PC-9 (cell line): Measurements from ENCODE around the gene PRDM15. TPM values are rescaled to one million over a fixed set of nuclear protein-coding genes. Genes with fewer than 3 reads are reported as not detected.

ENCODE experiments used
- BruUV-seq: library from RNA; stranded (reverse); fragments of 400-500 nt; replicated peaks from 2 replicates; lab custom pipeline; 2021; lab: Mats Ljungman, UMichigan
- CTCF ChIA-PET: fragments of 300-600 bp; sonication (Branson Sonifier 250); formaldehyde crosslinking; loops from one replicate; lab custom pipeline; 2022; ENCODE audit warnings: antibody characterized with exemption; lab: Charles Lee
- POLR2A ChIA-PET: fragments of 300-600 bp; sonication (Branson Sonifier 250); formaldehyde crosslinking; loops from one replicate; lab custom pipeline; 2022; ENCODE audit warnings: antibody characterized with exemption; ENCODE audit not compliant: unreplicated experiment; lab: Charles Lee
- DNase-seq, 2 experiments: peaks; one replicate each; pipeline versions ENCODE4 v3.0.0 to v3.0.0-alpha.2; 2015 to 2022; ENCODE audit warnings: mixed read lengths in 1 of 2
- H2AFZ ChIP-seq: fragments of 200-600 bp; sonication (generic); 2 replicates; pipeline ENCODE4 v1.8.1; 2017; ENCODE audit warnings: antibody characterized with exemption
- H3F3A ChIP-seq: fragments of 200-600 bp; sonication (generic); 2 replicates; pipeline ENCODE4 v1.8.1; 2017; ENCODE audit warnings: antibody characterized with exemption, mild to moderate bottlenecking, low read depth; ENCODE audit not compliant: insufficient read depth
- H3K27ac ChIP-seq: fragments of 200-600 bp; sonication (generic); 2 replicates; pipeline ENCODE4 v1.6.1; 2016; ENCODE audit warnings: mixed run types
- H3K27me3 ChIP-seq: fragments of 200-600 bp; sonication (generic); 2 replicates; pipeline ENCODE4 v1.6.1; 2016; ENCODE audit warnings: low read depth, mixed run types; ENCODE audit not compliant: insufficient read depth
- H3K36me3 ChIP-seq: fragments of 200-600 bp; sonication (generic); 2 replicates; pipeline ENCODE4 v1.6.1; 2016; ENCODE audit warnings: low read depth, mixed run types
- H3K4me1 ChIP-seq: fragments of 200-600 bp; sonication (generic); replicated peaks from 2 replicates; pipeline ENCODE4 v1.6.1; 2016; ENCODE audit warnings: mixed run types; ENCODE audit not compliant: insufficient read depth
- H3K4me2 ChIP-seq: fragments of 200-600 bp; sonication (generic); 2 replicates; pipeline ENCODE4 v1.6.1; 2017; ENCODE audit warnings: mixed run types
- H3K4me3 ChIP-seq: fragments of 200-600 bp; sonication (generic); 2 replicates; pipeline ENCODE4 v1.6.1; 2016; ENCODE audit warnings: mixed run types
- H3K79me2 ChIP-seq: fragments of 200-600 bp; sonication (generic); 2 replicates; pipeline ENCODE4 v1.6.1; 2017; ENCODE audit warnings: low read depth, mixed run types
- H3K9me2 ChIP-seq: fragments of 200-600 bp; sonication (generic); 2 replicates; pipeline ENCODE4 v1.8.1; 2017; ENCODE audit warnings: mild to moderate bottlenecking; ENCODE audit not compliant: insufficient read depth
- H3K9me3 ChIP-seq: fragments of 200-600 bp; sonication (generic); 2 replicates; pipeline ENCODE4 v1.8.1; 2016; ENCODE audit warnings: low read depth; ENCODE audit not compliant: insufficient read depth
- H4K20me1 ChIP-seq: fragments of 200-600 bp; sonication (generic); 2 replicates; pipeline ENCODE4 v1.8.1; 2017; ENCODE audit not compliant: insufficient read depth
- EZH2 ChIP-seq: fragments of 200-600 bp; sonication (generic); IDR thresholded peaks from 2 replicates; pipeline ENCODE4 v1.8.0; 2017; ENCODE audit warnings: antibody characterized with exemption, low read depth
- intact Hi-C: fragments of 100-400 bp; cut with micrococcal nuclease; formaldehyde crosslinking; loops from one replicate; pipeline ENCODE4 v1.10.0; 2022; ENCODE audit not compliant: unreplicated experiment
- total RNA-seq: library from RNA; stranded (reverse); gene quantifications from 2 replicates; pipeline ENCODE4 v1.2.3, GENCODE V29; 2021
- TF ChIP-seq, protein P1 (sequence below): fragments of 200-600 bp; sonication (generic); conservative IDR thresholded peaks from 2 replicates; pipeline ENCODE4 v1.6.1; 2017; ENCODE audit warnings: mixed run types, antibody characterized with exemption, mild to moderate bottlenecking, moderate library complexity

The PRDM15 gene
- total RNA-seq, 1 experiment from 2014 or later: 8.8 TPM

DNA sequence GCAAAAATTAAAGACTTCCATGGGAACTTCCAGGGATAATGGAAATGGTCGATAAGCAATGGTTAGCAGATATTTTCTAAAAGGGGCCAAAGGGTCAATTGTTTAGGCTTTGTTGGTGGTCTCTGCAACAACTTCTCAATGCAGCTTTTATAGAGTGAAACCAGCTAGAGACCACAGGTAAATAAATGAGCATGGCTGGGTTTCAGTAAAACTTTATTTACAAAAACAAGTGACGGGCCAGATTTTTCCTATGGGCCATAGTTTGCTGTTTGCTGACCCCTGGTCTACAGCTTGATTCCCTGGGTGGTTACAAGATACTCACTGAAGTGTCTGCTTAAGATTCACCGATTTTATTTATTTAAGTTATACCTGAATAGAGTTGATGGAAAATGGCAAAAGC, 22.6 kb upstream of the PRDM15 start:
- H3K79me2 ChIP-seq: no peaks in the 10 kb centered on the region
- H3K4me1 ChIP-seq: no peaks in the 10 kb centered on the region
- H3K36me3 ChIP-seq: no peaks in the 10 kb centered on the region
- DNase-seq: no peak
- no peak overlapping the region for H2AFZ ChIP-seq
- H3K4me2 ChIP-seq: no peak overlapping the region
- H3K27ac ChIP-seq: no peak overlapping the region
- no TSS peak for BruUV-seq
- H3F3A ChIP-seq: no peaks in the 10 kb centered on the region
- POLR2A ChIA-PET: no interaction called here
- H3K4me3 ChIP-seq: no peak overlapping the region
- no peaks in the 10 kb centered on the region for H3K9me3 ChIP-seq
- no peaks in the 10 kb centered on the region for H3K27me3 ChIP-seq
- no peaks in the 10 kb centered on the region for H3K9me2 ChIP-seq
- TF ChIP-seq, protein P1, sequence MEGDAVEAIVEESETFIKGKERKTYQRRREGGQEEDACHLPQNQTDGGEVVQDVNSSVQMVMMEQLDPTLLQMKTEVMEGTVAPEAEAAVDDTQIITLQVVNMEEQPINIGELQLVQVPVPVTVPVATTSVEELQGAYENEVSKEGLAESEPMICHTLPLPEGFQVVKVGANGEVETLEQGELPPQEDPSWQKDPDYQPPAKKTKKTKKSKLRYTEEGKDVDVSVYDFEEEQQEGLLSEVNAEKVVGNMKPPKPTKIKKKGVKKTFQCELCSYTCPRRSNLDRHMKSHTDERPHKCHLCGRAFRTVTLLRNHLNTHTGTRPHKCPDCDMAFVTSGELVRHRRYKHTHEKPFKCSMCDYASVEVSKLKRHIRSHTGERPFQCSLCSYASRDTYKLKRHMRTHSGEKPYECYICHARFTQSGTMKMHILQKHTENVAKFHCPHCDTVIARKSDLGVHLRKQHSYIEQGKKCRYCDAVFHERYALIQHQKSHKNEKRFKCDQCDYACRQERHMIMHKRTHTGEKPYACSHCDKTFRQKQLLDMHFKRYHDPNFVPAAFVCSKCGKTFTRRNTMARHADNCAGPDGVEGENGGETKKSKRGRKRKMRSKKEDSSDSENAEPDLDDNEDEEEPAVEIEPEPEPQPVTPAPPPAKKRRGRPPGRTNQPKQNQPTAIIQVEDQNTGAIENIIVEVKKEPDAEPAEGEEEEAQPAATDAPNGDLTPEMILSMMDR: no peak
- TF ChIP-seq EZH2: no peak
- H4K20me1 ChIP-seq: no peaks in the 10 kb centered on the region
- intact Hi-C loops: no loop called here
- CTCF ChIA-PET: no interaction called here

DNA sequence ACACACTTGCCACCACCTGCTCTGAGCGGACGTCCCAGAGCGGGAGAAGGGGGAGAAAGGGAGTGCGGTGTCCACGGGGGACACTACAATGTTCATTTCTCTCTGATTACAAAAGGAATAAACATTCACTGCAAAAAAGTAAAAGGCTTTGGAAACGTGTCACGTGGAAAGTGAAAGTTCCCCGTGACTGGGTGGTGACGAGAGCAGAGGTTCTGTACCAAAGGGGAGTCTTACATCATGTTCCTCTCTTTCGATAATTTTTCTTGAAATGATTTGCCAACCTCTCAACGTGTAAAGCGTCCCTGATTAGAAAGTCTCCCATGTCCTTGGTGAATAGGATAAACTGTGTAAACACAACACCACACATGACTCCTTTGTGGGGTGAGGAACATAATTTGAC, 22.0 kb upstream of the PRDM15 start:
- Histone ChIP-seq H3K27ac (no peak overlapping the region), H4K20me1 (no peaks in the 10 kb centered on the region), H3K79me2 (no peaks in the 10 kb centered on the region), H2AFZ (no peak overlapping the region), H3K4me1 (no peaks in the 10 kb centered on the region), H3K4me2 (no peak overlapping the region), H3K9me2 (no peaks in the 10 kb centered on the region), H3K27me3 (no peaks in the 10 kb centered on the region), H3K9me3 (no peaks in the 10 kb centered on the region), H3F3A (no peaks in the 10 kb centered on the region), H3K36me3 (no peaks in the 10 kb centered on the region), H3K4me3 (no peak overlapping the region)
- DNase-seq: no peak
- CTCF ChIA-PET: no interaction called here
- POLR2A ChIA-PET: no interaction called here
- intact Hi-C loops: no loop called here
- BruUV-seq: no TSS peak
- TF ChIP-seq EZH2: no peak
- TF ChIP-seq, protein P1: no peak

DNA sequence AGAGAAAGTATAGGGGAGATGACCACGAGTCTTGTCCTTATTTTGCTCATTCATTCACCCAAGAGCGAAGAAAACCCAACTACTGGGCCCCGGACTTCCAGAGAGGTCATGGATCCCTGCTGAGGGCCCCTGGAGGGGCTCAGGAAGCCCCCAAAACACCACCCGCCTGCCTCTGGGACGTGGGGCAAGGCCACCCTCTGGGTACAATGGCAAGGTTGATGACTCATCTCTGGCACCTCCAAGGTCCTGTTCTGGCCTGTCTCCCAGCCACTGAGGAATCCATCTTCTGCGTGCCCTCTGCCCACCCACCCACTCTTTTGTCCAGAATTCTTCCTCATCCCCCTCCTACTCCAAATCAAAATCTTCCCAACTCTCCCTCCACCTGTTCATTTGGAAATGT, 21.3 kb upstream of the PRDM15 start:
- DNase-seq: no peak
- H3K27ac ChIP-seq: no peak overlapping the region
- no peaks in the 10 kb centered on the region for H3K4me1 ChIP-seq
- H3K36me3 ChIP-seq: no peaks in the 10 kb centered on the region
- H3K9me3 ChIP-seq: no peaks in the 10 kb centered on the region
- intact Hi-C loops: no loop called here
- TF ChIP-seq, protein P1: no peak
- no peak for TF ChIP-seq EZH2
- H3K79me2 ChIP-seq: no peaks in the 10 kb centered on the region
- no TSS peak for BruUV-seq
- no peak overlapping the region for H2AFZ ChIP-seq
- no peaks in the 10 kb centered on the region for H3F3A ChIP-seq
- ChIA-PET POLR2A (no interaction called here), CTCF (no interaction called here)
- no peak overlapping the region for H3K4me3 ChIP-seq
- H3K4me2 ChIP-seq: no peak overlapping the region
- no peaks in the 10 kb centered on the region for H3K9me2 ChIP-seq
- H3K27me3 ChIP-seq: no peaks in the 10 kb centered on the region
- H4K20me1 ChIP-seq: no peaks in the 10 kb centered on the region
